GM12873 (cell line): Measurements from ENCODE around the gene TTLL7.

Experiments used
- TF ChIP-seq, protein P1 (sequence below): IDR thresholded peaks from 2 replicates; pipeline ENCODE4 v1.5.1; 2012; ENCODE audit warnings: low read depth, mild to moderate bottlenecking, moderate library complexity, low read length, control low read depth; ENCODE audit not compliant: insufficient read depth; ENCODE audit errors: missing control alignments

The TTLL7 gene

GRCh38 chr1:83922431-83922830 lies 76.5 kb downstream of the TTLL7 start:
- TF ChIP-seq, protein P1, sequence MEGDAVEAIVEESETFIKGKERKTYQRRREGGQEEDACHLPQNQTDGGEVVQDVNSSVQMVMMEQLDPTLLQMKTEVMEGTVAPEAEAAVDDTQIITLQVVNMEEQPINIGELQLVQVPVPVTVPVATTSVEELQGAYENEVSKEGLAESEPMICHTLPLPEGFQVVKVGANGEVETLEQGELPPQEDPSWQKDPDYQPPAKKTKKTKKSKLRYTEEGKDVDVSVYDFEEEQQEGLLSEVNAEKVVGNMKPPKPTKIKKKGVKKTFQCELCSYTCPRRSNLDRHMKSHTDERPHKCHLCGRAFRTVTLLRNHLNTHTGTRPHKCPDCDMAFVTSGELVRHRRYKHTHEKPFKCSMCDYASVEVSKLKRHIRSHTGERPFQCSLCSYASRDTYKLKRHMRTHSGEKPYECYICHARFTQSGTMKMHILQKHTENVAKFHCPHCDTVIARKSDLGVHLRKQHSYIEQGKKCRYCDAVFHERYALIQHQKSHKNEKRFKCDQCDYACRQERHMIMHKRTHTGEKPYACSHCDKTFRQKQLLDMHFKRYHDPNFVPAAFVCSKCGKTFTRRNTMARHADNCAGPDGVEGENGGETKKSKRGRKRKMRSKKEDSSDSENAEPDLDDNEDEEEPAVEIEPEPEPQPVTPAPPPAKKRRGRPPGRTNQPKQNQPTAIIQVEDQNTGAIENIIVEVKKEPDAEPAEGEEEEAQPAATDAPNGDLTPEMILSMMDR, result no peak

GRCh38 chr1:83920320-83920719 lies 78.6 kb downstream of the TTLL7 start:
- TF ChIP-seq, protein P1, result no peak

- TF ChIP-seq, protein P1, result no peak
Measured at GRCh38 chr1:83919872-83920271, 79.1 kb downstream of the TTLL7 start.

- TF ChIP-seq, protein P1, result no peak
Measured at GRCh38 chr1:83918688-83919285, 80.1 kb downstream of the TTLL7 start.

DNA sequence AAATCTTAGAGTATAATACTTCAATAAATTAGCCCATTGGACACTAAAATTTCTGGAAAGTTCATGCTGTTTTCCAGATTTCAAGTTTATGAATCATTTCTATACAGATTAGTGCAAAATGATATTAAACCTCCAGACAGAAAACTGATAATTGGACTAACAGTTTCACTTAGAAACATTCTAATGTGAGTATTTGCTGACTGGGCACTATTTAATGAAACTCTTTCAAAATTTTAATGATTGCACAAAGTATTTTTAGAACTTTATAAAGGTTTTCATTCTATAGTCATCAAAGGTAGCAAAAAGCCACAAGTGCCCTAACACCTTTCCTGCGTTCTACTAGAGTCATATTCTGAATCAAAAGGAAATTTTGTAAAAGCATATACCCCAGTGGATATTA lies 81.0 kb downstream of the TTLL7 start:
- TF ChIP-seq, protein P1, result no peak

DNA sequence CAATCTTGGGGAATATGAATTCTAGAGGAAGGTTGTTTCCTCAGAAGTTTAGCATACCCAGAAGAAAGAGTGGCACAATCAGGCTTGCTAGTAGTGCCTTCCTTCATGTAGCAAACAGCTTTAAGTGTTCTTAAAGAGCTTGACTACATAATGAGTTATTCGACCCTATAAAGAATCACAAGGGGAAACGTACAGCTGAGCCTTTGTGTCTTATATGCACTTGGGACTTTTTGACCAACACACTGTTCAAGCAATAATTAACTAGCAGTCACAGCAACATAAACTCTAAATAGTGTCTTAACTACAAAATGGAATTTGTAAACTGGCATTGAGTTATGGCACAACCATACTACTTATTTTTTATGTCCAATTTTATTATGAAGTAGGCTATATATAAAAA lies 86.1 kb downstream of the TTLL7 start:
- TF ChIP-seq, protein P1, result no peak

- TF ChIP-seq, protein P1, result no peak
Measured at GRCh38 chr1:83910461-83910860, 88.5 kb downstream of the TTLL7 start.

DNA sequence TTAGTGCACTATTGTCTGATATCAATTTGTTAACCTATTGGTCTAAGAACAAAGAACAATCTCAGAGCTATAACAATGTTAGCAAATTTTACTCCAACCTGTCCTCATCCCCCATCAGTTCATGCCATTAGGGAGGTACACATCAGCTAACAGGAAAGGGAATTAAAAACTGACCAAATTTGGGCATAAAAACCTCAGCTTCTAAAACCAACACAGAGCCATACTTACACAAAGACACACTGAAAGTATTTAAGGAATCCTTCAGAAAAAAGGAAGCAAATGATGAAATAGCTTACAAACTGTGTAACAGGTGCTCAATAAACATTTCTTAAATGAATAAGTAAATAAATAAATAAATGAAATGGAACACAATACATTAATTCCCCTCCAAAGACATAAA lies 89.2 kb downstream of the TTLL7 start:
- TF ChIP-seq, protein P1, result no peak
